Stimulated activated CD8-positive, alpha-beta memory T cell treated with anti-CD3 and anti-CD28 coated beads, Interleukin-4, amount 100 ng/mL, for 48 hours (primary cell): Measurements from ENCODE around the gene STX3.
"Not testable (repeated sequence)": the region's sequence is repeated elsewhere in the genome, so short reads cannot be mapped to it uniquely, and the experiment has no call there.

Experiments used
- DNase-seq: peaks from one replicate; pipeline ENCODE4 v3.0.0-alpha.2; 2020

Gene STX3

DNA sequence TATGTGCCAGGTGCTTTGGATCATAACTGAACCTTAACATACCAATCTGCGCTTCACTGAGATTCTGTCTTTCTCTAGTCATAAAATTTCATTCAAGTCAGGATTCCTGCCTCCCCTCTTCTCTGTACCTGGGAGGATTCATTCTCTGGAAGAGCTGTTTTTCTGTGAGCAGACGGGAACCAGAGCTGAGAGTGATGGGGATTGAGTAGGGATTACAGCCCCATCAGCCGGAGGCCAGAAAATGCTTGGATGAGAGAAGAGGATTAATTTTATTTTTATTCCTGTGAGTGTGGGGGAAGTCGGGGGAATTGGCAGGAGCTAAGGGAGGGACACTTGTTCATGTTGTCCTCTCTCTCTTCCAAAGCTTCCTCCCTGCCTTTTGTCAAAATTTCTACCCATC, 4.7 kb downstream of the STX3 start:
- DNase-seq, result no peak

- DNase-seq, result no peak
These were observed 5.6 kb downstream of the STX3 start for GRCh38 chr11:59760771-59761170.

- no peak for DNase-seq
These were observed 6.8 kb downstream of the STX3 start for GRCh38 chr11:59761993-59762392.

DNA sequence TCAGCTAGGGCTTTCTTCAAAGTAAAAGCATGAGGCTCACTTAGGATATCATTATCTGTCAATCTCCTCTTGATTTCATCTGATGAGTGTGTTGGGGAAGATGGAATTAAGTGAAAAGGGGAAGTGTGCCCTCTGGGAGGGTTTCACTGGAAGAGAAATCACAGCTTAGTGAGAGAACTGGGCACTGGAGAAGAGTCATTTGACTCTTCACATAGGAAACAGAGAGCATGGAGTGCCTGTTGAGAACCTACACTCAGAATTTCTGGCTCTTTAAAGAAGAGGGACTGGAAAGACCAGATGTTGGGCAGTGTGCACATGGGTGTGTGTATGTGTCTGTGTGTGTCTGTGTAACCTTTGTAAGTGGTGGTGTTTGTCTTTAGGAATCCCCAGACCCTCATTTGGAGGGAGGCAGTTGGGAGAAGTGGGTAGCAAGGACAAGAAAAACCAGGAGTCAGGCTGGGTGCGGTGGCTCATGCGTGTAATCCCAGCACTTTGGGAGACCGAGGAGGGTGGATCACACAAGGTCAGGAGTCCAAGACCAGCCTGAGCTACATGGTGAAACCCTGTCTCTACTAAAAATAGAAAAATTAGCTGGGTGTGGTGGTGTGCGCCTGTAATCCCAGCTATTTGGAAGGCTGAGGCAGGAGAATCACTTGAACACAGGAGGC, 10.0 kb downstream of the STX3 start:
- no peak for DNase-seq

GRCh38 chr11:59766542-59767224, 11.5 kb downstream of the STX3 start:
- DNase-seq, result no peak

DNA sequence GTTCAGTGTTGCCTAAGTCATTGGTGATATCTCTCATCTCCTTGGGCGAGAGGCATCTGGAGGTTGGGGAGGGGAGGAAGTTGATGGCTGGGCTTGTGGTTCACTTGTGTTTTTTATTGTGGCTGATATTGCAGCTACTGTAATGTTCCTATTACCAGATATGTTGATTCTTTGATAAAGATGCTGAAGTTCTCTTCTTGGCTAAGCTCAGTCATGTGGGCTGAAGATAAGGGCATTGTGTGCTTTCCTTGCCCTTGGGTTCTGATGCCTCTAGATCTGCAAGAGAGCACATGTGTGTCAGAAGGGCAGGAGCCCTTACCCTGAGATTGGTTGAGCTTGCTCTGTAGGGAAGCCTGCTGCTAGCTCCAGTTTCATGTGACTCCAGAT, 12.0 kb downstream of the STX3 start:
- no peak for DNase-seq

GRCh38 chr11:59769111-59769510, 13.9 kb downstream of the STX3 start:
- DNase-seq, result no peak

- no peak for DNase-seq
These were observed 14.7 kb downstream of the STX3 start for GRCh38 chr11:59769828-59770227.

DNA sequence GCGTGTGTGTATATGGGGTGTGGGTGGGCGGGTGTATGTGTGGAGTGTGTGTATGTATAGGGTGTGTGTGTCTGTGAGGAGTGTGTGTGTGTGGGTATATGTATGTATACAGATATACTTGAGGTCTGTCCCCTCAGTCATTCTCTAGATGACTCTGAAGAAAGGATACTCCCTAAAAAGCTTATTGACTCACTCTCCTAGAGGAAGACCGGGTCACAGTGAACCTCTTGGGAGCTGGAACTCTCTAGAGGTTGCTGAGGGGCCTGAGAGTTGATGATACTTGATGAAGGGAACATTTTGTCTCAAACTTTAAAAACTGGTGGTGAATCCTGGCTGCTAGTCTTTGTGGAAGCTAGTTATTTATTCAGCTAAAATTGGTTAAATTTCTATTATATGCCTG, 15.1 kb downstream of the STX3 start:
- no peak for DNase-seq

GRCh38 chr11:59770869-59771268, 15.7 kb downstream of the STX3 start:
- no peak for DNase-seq

- no peak for DNase-seq
These were observed 16.4 kb downstream of the STX3 start for GRCh38 chr11:59771605-59772004.

- DNase-seq, result no peak
These were observed 17.9 kb downstream of the STX3 start for GRCh38 chr11:59773083-59773440.

GRCh38 chr11:59776210-59777066, 21.3 kb downstream of the STX3 start:
- DNase-seq, result no peak

GRCh38 chr11:59777104-59777503, 21.9 kb downstream of the STX3 start:
- DNase-seq, result no peak

DNA sequence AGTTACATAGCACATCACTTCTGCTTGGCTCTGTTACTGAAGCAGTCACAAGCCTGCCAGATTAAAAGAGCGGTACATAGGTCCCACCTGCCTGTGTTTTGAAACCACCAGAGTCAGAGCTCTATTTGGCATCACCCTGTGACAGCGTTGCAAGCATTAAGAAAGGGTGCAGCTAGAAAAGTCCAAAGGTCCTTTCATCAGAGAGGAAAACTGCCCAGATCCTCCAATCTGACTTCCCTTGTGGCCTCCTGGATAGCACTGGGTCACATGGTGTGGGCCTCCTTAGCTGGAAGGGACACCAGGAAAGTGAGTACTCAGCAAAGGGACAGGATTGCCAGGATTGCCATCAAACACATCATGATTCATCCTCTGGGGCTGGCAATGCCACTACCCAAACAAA, 22.9 kb downstream of the STX3 start:
- no peak for DNase-seq

DNA sequence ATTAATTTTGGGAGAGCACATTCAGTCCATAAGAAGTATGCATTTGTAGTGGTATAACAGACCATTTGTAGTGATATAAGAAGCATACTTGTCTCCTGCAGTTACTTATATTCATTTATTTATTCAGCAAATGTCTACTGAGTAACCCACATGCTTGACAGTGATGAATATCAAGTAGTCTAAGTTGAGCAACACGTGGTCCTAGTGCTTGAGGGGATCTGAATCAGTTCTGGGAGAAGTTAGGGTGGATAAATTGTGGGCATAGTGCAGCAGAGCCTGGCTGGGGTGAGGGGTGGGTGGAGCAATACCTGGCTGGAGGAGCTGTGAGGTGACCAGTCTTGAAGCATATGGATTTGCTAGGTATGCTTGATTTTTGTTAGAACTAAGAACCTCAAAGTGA, 24.3 kb downstream of the STX3 start:
- no peak for DNase-seq

DNA sequence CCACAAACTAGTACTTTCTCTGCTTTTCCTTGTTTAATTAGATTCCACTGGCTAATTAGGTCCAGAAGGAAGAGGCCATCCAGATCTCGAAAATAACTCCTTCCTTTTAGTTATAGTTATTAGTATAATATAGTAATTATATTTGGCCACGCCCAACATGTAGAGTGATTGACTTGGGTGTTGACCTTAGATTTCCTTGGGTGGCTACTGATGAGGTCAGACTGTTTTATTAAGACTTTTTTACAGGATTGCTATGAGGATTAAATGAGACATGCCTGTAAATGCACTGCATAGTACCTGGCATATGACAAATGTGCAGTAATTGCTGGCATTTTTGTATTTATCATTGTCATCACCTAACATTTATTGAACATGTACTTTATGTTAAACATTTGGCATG, 26.9 kb downstream of the STX3 start:
- DNase-seq, result no peak

- DNase-seq, result no peak
These were observed 28.5 kb downstream of the STX3 start for GRCh38 chr11:59783632-59784090.

DNA sequence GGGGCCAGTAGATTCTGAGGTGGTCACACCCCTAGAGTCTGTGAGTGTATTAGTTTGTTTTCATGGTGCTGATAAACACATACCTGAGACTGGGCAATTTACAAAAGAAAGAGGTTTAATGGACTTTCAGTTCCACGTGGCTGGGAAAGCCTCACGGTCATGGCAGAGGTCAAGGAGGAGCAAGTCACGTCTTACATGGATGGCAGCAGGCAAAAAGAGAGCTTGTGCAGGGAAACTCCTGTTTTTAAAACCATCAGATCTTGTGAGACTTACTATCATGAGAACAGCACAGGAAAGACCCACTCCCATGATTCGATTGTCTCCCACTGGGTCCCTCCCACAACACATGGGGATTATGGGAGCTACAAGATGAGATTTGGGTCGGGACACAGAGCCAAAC, 29.3 kb downstream of the STX3 start:
- DNase-seq, result not testable (repeated sequence)

DNA sequence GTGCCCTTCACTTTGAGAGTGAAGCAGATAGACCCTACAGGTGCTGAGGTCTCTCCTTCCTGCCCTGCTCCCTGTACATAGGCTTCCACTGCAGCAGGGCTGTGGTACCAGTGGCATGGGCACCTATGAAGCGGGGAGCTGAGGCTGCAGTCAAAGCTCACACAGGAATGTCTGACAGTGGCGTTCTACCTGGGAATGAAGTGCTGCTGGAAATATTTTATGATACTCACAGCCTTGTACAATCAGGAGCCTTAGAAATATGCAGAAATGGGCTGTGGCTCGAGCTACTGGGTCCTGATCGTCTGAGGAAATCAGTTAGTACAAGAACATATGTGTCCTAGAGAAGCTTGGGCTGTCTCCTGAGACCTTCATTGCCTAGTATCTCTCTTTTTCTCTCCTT, 30.6 kb downstream of the STX3 start:
- DNase-seq, result no peak

- no peak for DNase-seq
These were observed 32.0 kb downstream of the STX3 start for GRCh38 chr11:59787255-59787588.

DNA sequence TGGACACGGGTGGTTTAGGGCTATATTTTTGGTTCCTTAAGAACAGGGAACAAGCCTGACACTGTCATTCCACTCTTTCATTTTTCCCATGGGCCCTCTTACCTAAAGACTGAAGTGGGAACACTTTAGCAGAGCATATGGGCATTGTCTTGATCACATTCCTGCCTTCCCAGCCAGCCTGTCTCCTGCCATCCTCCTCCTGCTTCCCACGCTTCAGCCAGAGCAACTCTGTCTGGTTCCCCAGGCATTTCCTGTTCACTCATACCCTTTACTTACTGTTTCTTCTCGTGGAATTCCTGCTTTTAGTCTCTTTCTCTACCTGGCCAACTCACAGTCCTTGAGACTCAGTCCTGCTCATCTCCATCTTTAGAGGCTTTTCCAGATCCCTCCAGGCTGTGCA, 32.6 kb downstream of the STX3 start:
- DNase-seq, result no peak

- DNase-seq, result no peak
These were observed 36.5 kb downstream of the STX3 start for GRCh38 chr11:59791639-59792038.

GRCh38 chr11:59792507-59792906, 37.3 kb downstream of the STX3 start:
- DNase-seq, result no peak
